IPS-20b (cell line): ENCODE data around the gene CLEC20A.

Source experiments
- H3K27ac ChIP-seq: one replicate; pipeline ENCODE4 v1.5.1; 2013; ENCODE audit warnings: low read length
- H3K27me3 ChIP-seq: 2 replicates; pipeline ENCODE4 v1.6.1; 2013; ENCODE audit warnings: mild to moderate bottlenecking, low read length, inconsistent platforms; ENCODE audit not compliant: insufficient read depth
- H3K36me3 ChIP-seq: 2 replicates; pipeline ENCODE4 v1.6.1; 2013; ENCODE audit warnings: low read depth, mild to moderate bottlenecking, inconsistent platforms, low read length, moderate library complexity; ENCODE audit not compliant: insufficient read depth
- H3K4me1 ChIP-seq: 2 replicates; pipeline ENCODE4 v1.6.1; 2013; ENCODE audit warnings: mild to moderate bottlenecking, control low read depth, inconsistent platforms, low read length, moderate library complexity; ENCODE audit not compliant: insufficient read depth
- H3K4me3 ChIP-seq: 2 replicates; pipeline ENCODE4 v1.5.1; 2013; ENCODE audit warnings: mild to moderate bottlenecking, low read length, inconsistent platforms
- H3K9ac ChIP-seq: 2 replicates; pipeline ENCODE4 v1.6.1; 2013; ENCODE audit warnings: low read depth, mild to moderate bottlenecking, inconsistent platforms, low read length, moderate library complexity
- H3K9me3 ChIP-seq: 2 replicates; pipeline ENCODE4 v1.6.1; 2013; ENCODE audit warnings: mild to moderate bottlenecking, low read depth, low read length, inconsistent platforms; ENCODE audit not compliant: insufficient read depth

Gene CLEC20A

DNA sequence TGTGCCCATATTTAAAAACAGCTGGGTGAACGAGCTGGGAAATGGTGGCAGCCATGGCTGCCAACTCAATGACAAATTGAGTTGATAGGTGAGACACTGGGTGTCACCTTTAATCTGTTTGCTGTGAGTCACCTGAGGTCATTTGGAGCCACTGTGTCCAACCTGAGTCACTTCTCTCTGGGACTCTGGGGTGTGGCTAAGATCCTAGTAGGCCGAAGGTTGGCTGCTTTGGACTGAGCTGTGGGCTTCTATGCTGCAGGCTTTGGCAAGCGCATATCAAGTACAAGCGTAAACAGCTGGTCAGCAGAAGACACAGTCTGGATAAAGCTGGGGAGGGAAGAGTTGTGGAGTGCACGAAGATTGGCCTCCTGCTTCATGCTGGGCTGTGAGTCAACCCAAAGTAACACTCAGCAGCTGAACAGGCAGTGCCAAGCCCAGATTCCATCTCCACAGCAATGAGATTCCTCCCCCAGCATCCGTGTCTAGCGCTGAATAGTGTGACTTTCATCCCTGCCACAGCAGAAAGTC, 40.1 kb upstream of the CLEC20A start:
- H3K4me3 ChIP-seq: no peak overlapping the region
- no peak overlapping the region for H3K27ac ChIP-seq
- no peak overlapping the region for H3K9ac ChIP-seq
- no peaks in the 10 kb centered on the region for H3K36me3 ChIP-seq
- H3K27me3 ChIP-seq: no peaks in the 10 kb centered on the region
- no peaks in the 10 kb centered on the region for H3K9me3 ChIP-seq
- no peaks in the 10 kb centered on the region for H3K4me1 ChIP-seq

- Histone ChIP-seq H3K9me3 (no peaks in the 10 kb centered on the region), H3K27ac (no peak overlapping the region), H3K4me1 (no peaks in the 10 kb centered on the region), H3K9ac (no peak overlapping the region), H3K27me3 (no peaks in the 10 kb centered on the region), H3K4me3 (no peak overlapping the region), H3K36me3 (no peaks in the 10 kb centered on the region)
These were observed 39.6 kb upstream of the CLEC20A start for GRCh38 chr1:178536329-178536728.

GRCh38 chr1:178534137-178534868, 37.5 kb upstream of the CLEC20A start:
- Histone ChIP-seq H3K36me3 (no peaks in the 10 kb centered on the region), H3K27me3 (no peaks in the 10 kb centered on the region), H3K9ac (no peak overlapping the region), H3K4me3 (no peak overlapping the region), H3K27ac (no peak overlapping the region), H3K9me3 (no peaks in the 10 kb centered on the region), H3K4me1 (no peaks in the 10 kb centered on the region)

GRCh38 chr1:178533121-178533946, 36.6 kb upstream of the CLEC20A start:
- no peaks in the 10 kb centered on the region for H3K27me3 ChIP-seq
- no peak overlapping the region for H3K9ac ChIP-seq
- no peak overlapping the region for H3K27ac ChIP-seq
- no peaks in the 10 kb centered on the region for H3K4me1 ChIP-seq
- H3K4me3 ChIP-seq: no peak overlapping the region
- no peaks in the 10 kb centered on the region for H3K9me3 ChIP-seq
- no peaks in the 10 kb centered on the region for H3K36me3 ChIP-seq

DNA sequence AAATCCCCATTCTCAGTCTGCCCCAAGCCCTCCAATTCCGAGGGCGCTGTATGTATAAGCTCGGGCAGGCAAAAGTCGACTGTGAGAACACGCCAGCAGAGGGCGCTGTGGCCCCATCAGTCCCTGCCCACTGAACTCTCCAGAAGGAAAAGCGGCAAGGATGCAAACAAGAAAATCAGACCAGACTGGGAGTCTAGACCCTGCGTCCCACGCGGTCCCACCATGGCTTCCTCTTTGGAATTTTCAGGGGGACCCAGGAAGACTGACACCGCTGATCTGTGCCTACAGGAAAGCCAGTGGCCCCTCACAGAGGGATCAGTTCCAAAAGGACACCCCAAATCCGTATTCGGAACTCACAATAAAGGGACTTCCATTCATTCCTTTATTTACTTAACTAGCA, 35.6 kb upstream of the CLEC20A start:
- Histone ChIP-seq H3K9ac (no peak overlapping the region), H3K27me3 (no peaks in the 10 kb centered on the region), H3K4me1 (no peaks in the 10 kb centered on the region), H3K9me3 (no peaks in the 10 kb centered on the region), H3K4me3 (peak overlapping the region; percentile 38; the same call in 1 of the 2 replicates), H3K27ac (no peak overlapping the region), H3K36me3 (no peaks in the 10 kb centered on the region)

DNA sequence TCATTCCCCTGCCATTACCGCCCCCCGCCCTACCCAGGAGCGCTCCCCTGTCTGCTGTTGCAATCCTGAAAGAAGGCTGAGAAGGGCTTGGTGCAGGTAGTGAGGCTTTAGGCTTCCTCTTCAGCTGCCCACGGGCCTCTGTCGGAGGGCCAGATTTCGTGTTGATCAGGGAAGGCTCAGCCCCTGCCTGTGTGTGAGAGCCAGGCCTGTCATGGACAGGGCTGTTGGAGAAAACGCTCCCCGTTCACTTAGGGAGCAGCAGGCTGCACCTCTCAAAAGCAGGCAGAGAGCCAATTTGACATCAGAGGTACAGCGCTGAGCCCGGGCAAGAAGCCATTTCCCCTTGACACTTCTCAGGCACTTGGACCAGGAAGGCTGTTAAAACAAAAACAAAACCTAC, 35.1 kb upstream of the CLEC20A start:
- no peaks in the 10 kb centered on the region for H3K9me3 ChIP-seq
- H3K4me1 ChIP-seq: no peaks in the 10 kb centered on the region
- no peaks in the 10 kb centered on the region for H3K36me3 ChIP-seq
- no peak overlapping the region for H3K4me3 ChIP-seq
- H3K9ac ChIP-seq: no peak overlapping the region
- no peak overlapping the region for H3K27ac ChIP-seq
- H3K27me3 ChIP-seq: no peaks in the 10 kb centered on the region

- no peaks in the 10 kb centered on the region for H3K9me3 ChIP-seq
- H3K4me3 ChIP-seq: no peak overlapping the region
- H3K36me3 ChIP-seq: no peaks in the 10 kb centered on the region
- H3K27me3 ChIP-seq: no peaks in the 10 kb centered on the region
- H3K27ac ChIP-seq: no peak overlapping the region
- no peak overlapping the region for H3K9ac ChIP-seq
- no peaks in the 10 kb centered on the region for H3K4me1 ChIP-seq
These were observed 33.7 kb upstream of the CLEC20A start for GRCh38 chr1:178530502-178530901.

DNA sequence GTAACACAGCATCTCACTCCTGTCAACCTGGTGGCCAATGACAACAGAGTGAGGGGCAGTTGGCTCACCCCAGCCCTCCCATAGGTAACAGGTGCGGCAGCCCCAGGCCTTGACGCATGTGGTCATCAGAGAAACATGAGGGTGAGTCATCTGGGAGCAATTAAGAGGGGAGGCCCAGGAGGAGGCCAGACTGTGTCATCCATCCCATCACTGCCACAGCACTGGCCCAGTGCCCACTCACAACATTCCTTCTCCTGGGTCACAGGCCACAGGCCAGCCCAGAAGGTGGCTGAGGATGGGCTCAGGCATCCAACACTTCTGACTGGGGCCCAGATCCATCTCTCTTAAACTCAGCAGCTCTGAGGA, 33.3 kb upstream of the CLEC20A start:
- no peak overlapping the region for H3K27ac ChIP-seq
- H3K36me3 ChIP-seq: no peaks in the 10 kb centered on the region
- H3K27me3 ChIP-seq: no peaks in the 10 kb centered on the region
- H3K9ac ChIP-seq: no peak overlapping the region
- H3K9me3 ChIP-seq: no peaks in the 10 kb centered on the region
- H3K4me3 ChIP-seq: no peak overlapping the region
- H3K4me1 ChIP-seq: no peaks in the 10 kb centered on the region

DNA sequence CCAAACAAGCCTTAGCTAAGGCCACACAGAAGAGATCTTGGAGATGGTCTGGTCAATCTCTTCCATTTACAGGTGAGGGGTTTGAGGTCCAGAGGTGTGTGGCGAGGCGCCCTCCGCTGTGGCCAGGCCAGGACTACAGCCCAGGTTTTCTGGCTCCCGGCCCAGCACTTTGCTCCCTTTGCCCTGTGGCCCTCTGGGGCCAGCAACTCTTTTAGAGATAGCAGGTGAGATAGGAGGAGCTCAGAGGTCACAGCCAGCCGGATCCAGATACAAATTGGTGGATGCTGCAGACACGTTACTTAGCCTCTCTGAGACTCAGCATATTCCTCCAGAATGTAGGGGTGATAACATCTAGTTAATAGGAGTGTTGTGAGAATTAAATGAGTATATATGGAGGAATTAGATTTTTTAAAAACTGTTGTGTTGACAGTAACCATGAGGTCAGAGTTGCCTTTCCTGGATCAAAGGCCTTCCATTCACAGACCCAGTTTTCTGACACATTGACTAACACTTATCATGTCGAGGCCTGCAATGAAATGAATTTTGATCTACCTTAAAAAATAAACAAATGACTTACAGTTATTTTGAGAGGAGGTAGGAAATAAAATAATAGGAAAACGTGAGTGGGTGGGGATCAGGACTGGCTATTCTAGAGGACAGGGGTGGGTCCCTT, 32.7 kb upstream of the CLEC20A start:
- H3K9ac ChIP-seq: no peak overlapping the region
- H3K4me3 ChIP-seq: no peak overlapping the region
- no peaks in the 10 kb centered on the region for H3K27me3 ChIP-seq
- H3K9me3 ChIP-seq: no peaks in the 10 kb centered on the region
- H3K36me3 ChIP-seq: no peaks in the 10 kb centered on the region
- no peaks in the 10 kb centered on the region for H3K4me1 ChIP-seq
- no peak overlapping the region for H3K27ac ChIP-seq

DNA sequence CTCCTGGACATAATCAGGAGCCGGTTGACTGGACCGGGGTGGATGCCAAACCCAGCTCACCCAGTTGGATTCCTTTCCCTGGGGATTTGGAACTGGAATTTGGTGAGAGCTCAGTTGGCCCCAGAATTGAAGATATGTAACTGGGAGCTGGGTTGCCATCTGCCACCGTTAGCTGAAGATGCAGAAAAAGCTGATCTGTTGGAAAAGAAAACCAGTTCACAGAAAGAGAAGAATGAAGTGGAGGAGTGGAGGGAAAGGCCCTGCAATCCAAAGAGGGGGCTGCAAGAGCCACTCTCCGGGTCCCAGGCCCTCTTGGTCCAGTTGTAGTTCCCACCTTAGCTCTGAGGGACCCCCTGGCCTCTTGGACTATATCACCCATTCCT, 32.2 kb upstream of the CLEC20A start:
- Histone ChIP-seq H3K4me1 (no peaks in the 10 kb centered on the region), H3K4me3 (no peak overlapping the region), H3K9ac (no peak overlapping the region), H3K36me3 (no peaks in the 10 kb centered on the region), H3K27ac (no peak overlapping the region), H3K9me3 (no peaks in the 10 kb centered on the region), H3K27me3 (no peaks in the 10 kb centered on the region)

GRCh38 chr1:178528228-178528952, 31.6 kb upstream of the CLEC20A start:
- H3K9ac ChIP-seq: no peak overlapping the region
- no peaks in the 10 kb centered on the region for H3K9me3 ChIP-seq

More at GRCh38 chr1:178528228-178528952, 31.6 kb upstream of the CLEC20A start:
- no peak overlapping the region for H3K27ac ChIP-seq
- no peaks in the 10 kb centered on the region for H3K4me1 ChIP-seq
- no peak overlapping the region for H3K4me3 ChIP-seq
- H3K36me3 ChIP-seq: no peaks in the 10 kb centered on the region
- no peaks in the 10 kb centered on the region for H3K27me3 ChIP-seq
